Thoracic aorta (tissue), 2 donors: ENCODE results near the gene SLF1. TPM values are rescaled to one million over a fixed set of nuclear protein-coding genes. Genes with fewer than 3 reads are reported as not detected.

Experiments used
- ATAC-seq: fragments of 150-250 bp; one replicate; pipeline ENCODE4 v1.8.0; 2017; ENCODE audit warnings: low read depth; ENCODE audit not compliant: insufficient number of reproducible peaks, low FRiP score
- DNase-seq: peaks from one replicate; pipeline ENCODE4 v3.0.0-alpha.2; 2020; ENCODE audit warnings: low spot score
- H3K27ac ChIP-seq, 2 donors: fragments of 200-600 bp; sonication (generic); 1 replicate in 1 of 2; 2 replicates in 1 of 2; pipeline ENCODE4 v1.5.1; 2016; ENCODE audit warnings: mild to moderate bottlenecking in 2 of 2, moderate library complexity in 2 of 2
- H3K27me3 ChIP-seq: fragments of 200-600 bp; sonication (generic); replicated peaks from 2 replicates; pipeline ENCODE4 v1.6.0; 2016; ENCODE audit warnings: mild to moderate bottlenecking; ENCODE audit not compliant: insufficient read depth
- H3K36me3 ChIP-seq: fragments of 200-600 bp; sonication (generic); one replicate; pipeline ENCODE4 v1.5.1; 2016
- H3K4me1 ChIP-seq, 2 donors: fragments of 200-600 bp; sonication (generic); 1 replicate in 1 of 2; 2 replicates in 1 of 2; pipeline versions ENCODE4 v1.5.1 to v1.6.0; 2016; ENCODE audit warnings: low read depth in 2 of 2, mild to moderate bottlenecking in 1 of 2; ENCODE audit not compliant: control insufficient read depth in 1 of 2
- H3K4me3 ChIP-seq: fragments of 200-600 bp; sonication (generic); 2 replicates; pipeline ENCODE4 v1.5.1; 2016; ENCODE audit warnings: mild to moderate bottlenecking
- H3K9me3 ChIP-seq: fragments of 200-600 bp; sonication (generic); 2 replicates; pipeline ENCODE4 v1.5.1; 2016
- total RNA-seq, 2 donors: library from RNA; depleted of rRNA; stranded (reverse); fragments of >200 nt; gene quantifications; one replicate each; pipeline versions ENCODE4 v1.1.0 to v1.2.3, GENCODE V29; 2016
- TF ChIP-seq, protein P1 (sequence below): fragments of 200-600 bp; sonication (generic); IDR thresholded peaks from one replicate; pipeline ENCODE4 v1.5.1; 2019; ENCODE audit warnings: antibody characterized with exemption

The SLF1 gene
- total RNA-seq, 2 donors from 2014 or later: 2.3 to 2.7 TPM

DNA sequence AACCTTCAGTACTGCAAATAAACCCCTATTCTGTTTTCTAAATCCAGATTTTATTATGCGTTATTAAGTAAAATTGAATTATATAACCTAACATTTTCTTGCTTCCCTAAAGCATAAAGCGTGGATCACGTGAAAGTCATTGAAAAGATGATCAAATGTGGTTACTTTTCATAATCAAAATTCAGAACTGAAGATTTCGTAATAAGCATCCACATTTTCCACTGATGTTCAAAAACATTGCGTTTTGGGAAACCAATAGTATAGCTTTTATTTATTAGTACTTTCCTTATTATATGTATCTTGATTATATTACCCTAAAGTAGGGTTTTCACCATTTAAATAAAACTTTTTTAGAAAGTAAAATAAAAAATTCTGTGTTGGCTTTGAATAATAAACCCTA lies 1.8 kb downstream of the SLF1 start:
- no peak overlapping the region for H3K4me3 ChIP-seq
- no peak for DNase-seq
- H3K9me3 ChIP-seq: no peaks in the 10 kb centered on the region
- no peaks in the 10 kb centered on the region for H3K36me3 ChIP-seq
- H3K27me3 ChIP-seq: no peaks in the 10 kb centered on the region
- no peak for ATAC-seq
- no peak overlapping the region for H3K27ac ChIP-seq
- TF ChIP-seq, protein P1, sequence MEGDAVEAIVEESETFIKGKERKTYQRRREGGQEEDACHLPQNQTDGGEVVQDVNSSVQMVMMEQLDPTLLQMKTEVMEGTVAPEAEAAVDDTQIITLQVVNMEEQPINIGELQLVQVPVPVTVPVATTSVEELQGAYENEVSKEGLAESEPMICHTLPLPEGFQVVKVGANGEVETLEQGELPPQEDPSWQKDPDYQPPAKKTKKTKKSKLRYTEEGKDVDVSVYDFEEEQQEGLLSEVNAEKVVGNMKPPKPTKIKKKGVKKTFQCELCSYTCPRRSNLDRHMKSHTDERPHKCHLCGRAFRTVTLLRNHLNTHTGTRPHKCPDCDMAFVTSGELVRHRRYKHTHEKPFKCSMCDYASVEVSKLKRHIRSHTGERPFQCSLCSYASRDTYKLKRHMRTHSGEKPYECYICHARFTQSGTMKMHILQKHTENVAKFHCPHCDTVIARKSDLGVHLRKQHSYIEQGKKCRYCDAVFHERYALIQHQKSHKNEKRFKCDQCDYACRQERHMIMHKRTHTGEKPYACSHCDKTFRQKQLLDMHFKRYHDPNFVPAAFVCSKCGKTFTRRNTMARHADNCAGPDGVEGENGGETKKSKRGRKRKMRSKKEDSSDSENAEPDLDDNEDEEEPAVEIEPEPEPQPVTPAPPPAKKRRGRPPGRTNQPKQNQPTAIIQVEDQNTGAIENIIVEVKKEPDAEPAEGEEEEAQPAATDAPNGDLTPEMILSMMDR: no peak
- H3K4me1 ChIP-seq: peaks cover 8 to 17% of the 10 kb centered on the region in 2 donors

DNA sequence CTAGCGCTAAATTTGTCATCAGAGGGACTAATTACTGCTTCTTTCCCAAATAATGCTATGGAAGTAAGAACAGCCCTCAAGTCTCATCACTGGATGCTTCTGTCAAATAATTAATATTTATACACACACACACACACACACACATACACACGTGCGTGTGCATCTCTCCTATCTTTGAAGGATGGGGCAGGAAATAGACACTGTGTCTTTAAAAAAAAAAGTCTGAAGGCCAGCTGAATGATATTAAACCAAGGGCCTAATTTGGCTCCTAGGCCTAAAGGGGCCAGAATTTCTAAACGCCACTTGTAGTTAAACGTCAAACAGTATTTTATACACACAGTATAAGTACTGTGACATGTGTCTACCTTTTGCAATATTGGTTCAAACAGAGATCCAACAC lies 3.3 kb downstream of the SLF1 start:
- ATAC-seq (no peak), DNase-seq (no peak)
- no peaks in the 10 kb centered on the region for H3K27me3 ChIP-seq
- H3K27ac ChIP-seq: no peak overlapping the region
- H3K9me3 ChIP-seq: no peaks in the 10 kb centered on the region
- H3K4me3 ChIP-seq: no peak overlapping the region
- TF ChIP-seq, protein P1: no peak
- H3K4me1 ChIP-seq: peaks cover 8 to 17% of the 10 kb centered on the region in 2 donors
- no peaks in the 10 kb centered on the region for H3K36me3 ChIP-seq

DNA sequence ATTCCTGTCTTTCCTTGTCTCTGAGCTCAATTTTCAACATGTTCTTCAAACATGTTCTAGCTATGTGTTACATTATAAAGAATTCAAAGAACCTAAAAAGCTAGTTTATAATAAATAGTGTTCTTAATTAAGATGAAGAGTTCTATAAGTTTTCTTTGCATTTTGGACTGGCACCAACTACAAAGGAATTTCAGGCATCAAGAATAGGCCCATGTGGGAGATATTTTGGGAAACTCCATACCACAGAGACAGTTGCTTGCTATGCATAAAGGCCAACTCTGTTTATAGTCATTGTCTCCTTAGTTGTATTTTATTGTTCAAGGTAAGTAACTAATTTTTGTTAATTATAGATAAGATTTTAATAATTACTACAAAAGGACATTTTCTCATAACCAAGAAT lies 4.5 kb downstream of the SLF1 start:
- Histone ChIP-seq H3K27ac (no peak overlapping the region), H3K4me1 (peaks cover 5 to 10% of the 10 kb centered on the region in 2 donors), H3K9me3 (no peaks in the 10 kb centered on the region), H3K36me3 (no peaks in the 10 kb centered on the region), H3K4me3 (no peak overlapping the region), H3K27me3 (no peaks in the 10 kb centered on the region)
- TF ChIP-seq, protein P1: no peak
- no peak for ATAC-seq
- no peak for DNase-seq

DNA sequence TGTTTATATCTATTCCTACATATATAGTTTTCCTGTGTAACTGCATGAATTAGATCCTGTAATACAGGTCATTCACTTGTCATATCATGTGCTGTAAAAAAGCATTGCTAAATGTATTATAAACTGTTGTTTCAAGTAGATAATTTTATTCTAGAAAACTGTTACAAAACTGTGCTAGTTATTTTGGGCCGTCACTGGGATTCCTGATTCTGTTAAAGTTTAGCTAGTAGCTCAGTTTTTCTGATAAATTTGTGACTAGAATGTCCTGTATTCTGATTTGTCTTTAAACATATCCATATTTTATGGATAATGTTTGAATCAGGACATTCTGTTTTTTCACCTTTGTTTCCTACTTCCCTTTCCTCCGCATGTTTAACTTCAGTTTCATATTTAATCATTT lies 5.4 kb downstream of the SLF1 start:
- TF ChIP-seq, protein P1: no peak
- Histone ChIP-seq H3K27me3 (no peaks in the 10 kb centered on the region), H3K27ac (no peak overlapping the region), H3K36me3 (no peaks in the 10 kb centered on the region), H3K4me3 (no peak overlapping the region), H3K9me3 (no peaks in the 10 kb centered on the region), H3K4me1 (peaks cover 5 to 10% of the 10 kb centered on the region in 2 donors)
- DNase-seq (no peak), ATAC-seq (no peak)

DNA sequence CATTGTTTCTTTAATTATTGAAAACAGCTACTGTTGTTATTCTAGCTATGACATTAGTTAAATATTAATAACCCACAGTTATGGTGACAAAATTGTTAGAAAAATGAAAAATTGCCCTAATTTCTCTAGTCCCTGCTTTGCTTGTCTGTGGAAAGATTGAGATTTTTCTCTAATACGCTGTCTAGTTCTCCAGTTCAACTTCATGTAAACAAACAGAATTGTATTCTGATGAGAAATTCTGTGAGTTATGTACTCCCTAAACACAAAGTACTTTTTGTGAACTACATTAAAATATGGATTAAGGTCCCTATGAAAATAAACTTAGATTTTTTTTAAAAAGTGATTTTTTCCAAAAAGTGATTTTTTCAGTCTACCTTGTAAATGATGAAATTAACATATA lies 8.7 kb downstream of the SLF1 start:
- H3K36me3 ChIP-seq: no peaks in the 10 kb centered on the region
- no peak overlapping the region for H3K27ac ChIP-seq
- no peak for ATAC-seq
- H3K9me3 ChIP-seq: no peaks in the 10 kb centered on the region
- no peaks in the 10 kb centered on the region for H3K27me3 ChIP-seq
- TF ChIP-seq, protein P1: no peak
- no peak overlapping the region for H3K4me3 ChIP-seq
- DNase-seq: no peak
- H3K4me1 ChIP-seq: no peaks in the 10 kb centered on the region
